ENCODE results near the gene OR2T6.

DNA sequence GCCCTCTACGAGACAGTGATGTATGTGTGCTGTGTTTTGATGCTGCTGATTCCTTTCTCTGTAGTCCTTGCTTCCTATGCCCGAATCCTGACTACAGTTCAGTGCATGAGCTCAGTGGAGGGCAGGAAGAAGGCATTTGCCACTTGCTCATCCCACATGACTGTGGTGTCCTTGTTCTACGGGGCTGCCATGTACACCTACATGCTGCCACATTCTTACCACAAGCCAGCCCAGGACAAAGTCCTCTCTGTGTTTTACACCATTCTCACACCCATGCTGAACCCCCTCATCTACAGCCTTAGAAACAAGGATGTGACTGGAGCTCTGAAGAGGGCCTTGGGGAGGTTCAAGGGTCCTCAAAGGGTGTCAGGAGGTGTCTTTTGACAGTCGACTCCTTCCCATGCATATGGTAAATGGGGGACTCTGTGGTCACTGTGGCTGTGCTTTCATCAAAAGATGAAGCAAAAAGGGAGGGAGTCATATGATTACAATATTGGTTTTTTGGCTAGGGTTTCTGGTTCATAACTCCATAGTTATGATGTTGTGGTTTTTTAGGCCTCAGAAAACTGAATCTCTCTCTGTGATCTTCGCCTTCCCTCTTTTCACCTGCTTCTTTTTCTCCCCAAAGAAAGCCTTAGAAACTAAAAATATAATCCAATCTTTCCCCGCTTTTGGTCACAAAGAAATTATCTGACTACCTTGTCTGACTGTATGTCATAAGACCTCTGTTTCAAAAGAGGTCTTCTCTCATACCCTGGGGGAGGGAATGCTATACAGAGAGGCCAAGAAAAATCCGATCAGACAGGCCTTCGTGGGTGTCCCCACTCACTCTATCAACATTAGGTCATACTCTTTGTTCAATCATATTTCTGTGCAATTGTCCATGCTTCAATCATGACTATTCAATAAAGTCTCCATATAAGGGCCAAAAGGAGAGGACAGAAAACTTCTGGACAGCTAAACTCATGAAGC lies 31.5 kb downstream of the OR2T6 start:
- TF ChIP-seq CTCF (IDR thresholded peaks at IDR 0.05; ENCODE audit: insufficient read depth, low read depth, low read length) (no peak), EZH2 (IDR thresholded peaks at IDR 0.05; ENCODE audit: insufficient read depth, low read length) (no peak)
